MM.1S (cell line): ENCODE measurements around the gene DCHS1.
"Not testable (repeated sequence)": the region's sequence is repeated elsewhere in the genome, so short reads cannot be mapped to it uniquely, and the experiment has no call there.

Experiments used
- DNase-seq: peaks from one replicate; pipeline ENCODE4 v3.0.0-alpha.2; 2015
- H2AFZ ChIP-seq: fragments of 300-600 bp; sonication (generic); 2 replicates; pipeline ENCODE4 v1.6.0; 2016; ENCODE audit warnings: antibody characterized with exemption, low read length
- H3F3A ChIP-seq: fragments of 300-600 bp; sonication (generic); 2 replicates; pipeline ENCODE4 v1.6.1; 2016; ENCODE audit warnings: mild to moderate bottlenecking, antibody characterized with exemption, low read length, moderate library complexity, mixed read lengths; ENCODE audit not compliant: insufficient read depth
- H3K27ac ChIP-seq: fragments of 300-600 bp; sonication (generic); 2 replicates; pipeline ENCODE4 v1.5.1; 2016; ENCODE audit warnings: mild to moderate bottlenecking, low read length
- H3K27me3 ChIP-seq: fragments of 300-600 bp; sonication (generic); replicated peaks from 2 replicates; pipeline ENCODE4 v1.6.0; 2016; ENCODE audit warnings: low read length; ENCODE audit not compliant: insufficient read depth
- H3K36me3 ChIP-seq: fragments of 300-600 bp; sonication (generic); replicated peaks from 2 replicates; pipeline ENCODE4 v1.6.1; 2016; ENCODE audit warnings: mild to moderate bottlenecking, low read length, mixed read lengths; ENCODE audit not compliant: insufficient read depth
- H3K4me1 ChIP-seq: fragments of 300-600 bp; sonication (generic); 2 replicates; pipeline ENCODE4 v1.6.1; 2016; ENCODE audit warnings: low read length, mixed read lengths
- H3K4me2 ChIP-seq: fragments of 300-600 bp; sonication (generic); 2 replicates; pipeline ENCODE4 v1.6.0; 2016; ENCODE audit warnings: low read depth, low read length
- H3K4me3 ChIP-seq: fragments of 300-600 bp; sonication (generic); 2 replicates; pipeline ENCODE4 v1.5.1; 2016; ENCODE audit warnings: low read length, mixed read lengths
- H3K79me2 ChIP-seq: fragments of 300-600 bp; sonication (generic); 2 replicates; pipeline ENCODE4 v1.6.1; 2016; ENCODE audit warnings: mixed run types, low read length, mixed read lengths
- H3K9ac ChIP-seq: fragments of 300-600 bp; sonication (generic); 2 replicates; pipeline ENCODE4 v1.6.1; 2016; ENCODE audit warnings: low read length, mixed read lengths
- H3K9me2 ChIP-seq: fragments of 300-600 bp; sonication (generic); replicated peaks from 2 replicates; pipeline ENCODE4 v1.6.1; 2016; ENCODE audit warnings: mild to moderate bottlenecking, low read length, mixed read lengths; ENCODE audit not compliant: insufficient read depth
- H3K9me3 ChIP-seq: fragments of 300-600 bp; sonication (generic); replicated peaks from 2 replicates; pipeline ENCODE4 v1.6.1; 2016; ENCODE audit warnings: mild to moderate bottlenecking, low read length, mixed read lengths; ENCODE audit not compliant: insufficient read depth
- H4K20me1 ChIP-seq: fragments of 300-600 bp; sonication (generic); 2 replicates; pipeline ENCODE4 v1.6.1; 2016; ENCODE audit warnings: mild to moderate bottlenecking, low read length, moderate library complexity, mixed read lengths; ENCODE audit not compliant: insufficient read depth
- CTCF ChIP-seq: fragments of 300-600 bp; sonication (generic); IDR thresholded peaks from 2 replicates; pipeline ENCODE4 v1.5.1; 2016; ENCODE audit warnings: antibody characterized with exemption, low read length, mixed read lengths
- EZH2 ChIP-seq: fragments of 300-600 bp; sonication (generic); optimal IDR thresholded peaks from 2 replicates; pipeline ENCODE3; 2017; ENCODE audit warnings: low read depth, mild to moderate bottlenecking, antibody characterized with exemption, low read length, mixed read lengths
- EZH2phosphoT487 ChIP-seq: fragments of 300-600 bp; sonication (generic); IDR thresholded peaks from 2 replicates; pipeline ENCODE4 v1.6.1; 2018; ENCODE audit warnings: antibody characterized with exemption, low read length

Gene DCHS1

GRCh38 chr11:6692128-6692527 is 36.5 kb upstream of the DCHS1 start:
- no peak overlapping the region for H3K4me3 ChIP-seq
- H3K27me3 ChIP-seq = no peaks in the 10 kb centered on the region
- no peak overlapping the region for H3K27ac ChIP-seq
- no peaks in the 10 kb centered on the region for H3K9me3 ChIP-seq
- H3K79me2 ChIP-seq = no peaks in the 10 kb centered on the region
- no peak for DNase-seq
- TF ChIP-seq EZH2phosphoT487 = no peak
- TF ChIP-seq CTCF = no peak
- TF ChIP-seq EZH2 = no peak
- no peak overlapping the region for H3K9ac ChIP-seq
- H3K4me2 ChIP-seq = no peak overlapping the region
- no peak overlapping the region for H2AFZ ChIP-seq
- no peaks in the 10 kb centered on the region for H3F3A ChIP-seq
- no peaks in the 10 kb centered on the region for H3K9me2 ChIP-seq
- no peaks in the 10 kb centered on the region for H3K4me1 ChIP-seq
- H3K36me3 ChIP-seq = no peaks in the 10 kb centered on the region
- no peaks in the 10 kb centered on the region for H4K20me1 ChIP-seq

- not testable (repeated sequence) for H4K20me1 ChIP-seq, H3K4me3 ChIP-seq, H3K9me2 ChIP-seq, H3K9ac ChIP-seq, H2AFZ ChIP-seq, H3K9me3 ChIP-seq, H3K4me1 ChIP-seq, H3K79me2 ChIP-seq, H3K27ac ChIP-seq, H3K27me3 ChIP-seq, H3K4me2 ChIP-seq, DNase-seq, H3F3A ChIP-seq, H3K36me3 ChIP-seq
These were observed 35.0 kb upstream of the DCHS1 start for GRCh38 chr11:6690431-6691132.

- Histone ChIP-seq H3K9me2 (no peaks in the 10 kb centered on the region), H3K9me3 (no peaks in the 10 kb centered on the region), H3K4me1 (no peaks in the 10 kb centered on the region), H3K9ac (no peak overlapping the region), H3K27me3 (no peaks in the 10 kb centered on the region), H3K4me3 (no peak overlapping the region), H3K36me3 (no peaks in the 10 kb centered on the region), H2AFZ (no peak overlapping the region), H3K79me2 (peaks cover 3% of the 10 kb centered on the region), H3K4me2 (no peak overlapping the region), H3F3A (no peaks in the 10 kb centered on the region), H3K27ac (no peak overlapping the region), H4K20me1 (no peaks in the 10 kb centered on the region)
- TF ChIP-seq EZH2phosphoT487 (no peak), CTCF (no peak), EZH2 (no peak)
- DNase-seq = no peak
These were observed 32.3 kb upstream of the DCHS1 start for GRCh38 chr11:6687876-6688275.

GRCh38 chr11:6686006-6686405 is 30.4 kb upstream of the DCHS1 start:
- Histone ChIP-seq H3K9me3 (no peaks in the 10 kb centered on the region), H3F3A (no peaks in the 10 kb centered on the region), H3K9ac (no peak overlapping the region), H3K27ac (no peak overlapping the region), H3K36me3 (0 out of 2 replicates have a peak, but pooled peaks cover 4% of the 10 kb centered on the region), H3K27me3 (no peaks in the 10 kb centered on the region), H4K20me1 (no peaks in the 10 kb centered on the region), H2AFZ (no peak overlapping the region), H3K4me3 (no peak overlapping the region), H3K4me1 (0 out of 2 replicates have a peak, but pooled peaks cover 4% of the 10 kb centered on the region), H3K4me2 (no peak overlapping the region), H3K9me2 (no peaks in the 10 kb centered on the region), H3K79me2 (peaks cover 20% of the 10 kb centered on the region)
- TF ChIP-seq CTCF (no peak), EZH2 (no peak), EZH2phosphoT487 (no peak)
- DNase-seq = no peak

GRCh38 chr11:6684068-6684467 is 28.5 kb upstream of the DCHS1 start:
- not testable (repeated sequence) for H3K4me1 ChIP-seq, H3F3A ChIP-seq, H3K36me3 ChIP-seq, H3K9me2 ChIP-seq, H3K9me3 ChIP-seq, DNase-seq, H3K27me3 ChIP-seq, H4K20me1 ChIP-seq
- Histone ChIP-seq H3K9ac (peak overlapping the region; percentile 93; the same call in 1 of the 2 replicates), H3K4me3 (peak overlapping the region; percentile 98), H2AFZ (peak overlapping the region; percentile 75), H3K27ac (peak overlapping the region; percentile 63; the same call in 1 of the 2 replicates), H3K79me2 (peaks cover 24% of the 10 kb centered on the region), H3K4me2 (peak overlapping the region; percentile 67)
